GM06990 (cell line): ENCODE results near the gene RIPK4.
"Not testable (repeated sequence)": the region's sequence is repeated elsewhere in the genome, so short reads cannot be mapped to it uniquely, and the experiment has no call there.

ENCODE experiments used
- DNase-seq: peaks from one replicate; pipeline ENCODE4 v3.0.0-alpha.2; 2011; ENCODE audit not compliant: insufficient read length; ENCODE audit errors: extremely low read depth
- H3K27me3 ChIP-seq: replicated peaks from 2 replicates; pipeline ENCODE4 v1.6.0; 2011; ENCODE audit warnings: low read length; ENCODE audit not compliant: control insufficient read depth, insufficient read depth
- H3K36me3 ChIP-seq: 2 replicates; pipeline ENCODE4 v1.5.1; 2011; ENCODE audit warnings: low read length; ENCODE audit not compliant: control insufficient read depth, insufficient read depth
- H3K4me3 ChIP-seq: replicated peaks from 2 replicates; pipeline ENCODE4 v1.5.1; 2011; ENCODE audit warnings: low read depth, mild to moderate bottlenecking, control low read depth, low read length
- TF ChIP-seq, protein P1 (sequence below): IDR thresholded peaks from 2 replicates; pipeline ENCODE4 v1.5.1; 2011; ENCODE audit warnings: low read length, control low read depth, mild to moderate bottlenecking, inconsistent platforms; ENCODE audit not compliant: insufficient read depth, poor library complexity, severe bottlenecking

The RIPK4 gene

GRCh38 chr21:41727784-41728763 lies 38.8 kb downstream of the RIPK4 start:
- TF ChIP-seq, protein P1, sequence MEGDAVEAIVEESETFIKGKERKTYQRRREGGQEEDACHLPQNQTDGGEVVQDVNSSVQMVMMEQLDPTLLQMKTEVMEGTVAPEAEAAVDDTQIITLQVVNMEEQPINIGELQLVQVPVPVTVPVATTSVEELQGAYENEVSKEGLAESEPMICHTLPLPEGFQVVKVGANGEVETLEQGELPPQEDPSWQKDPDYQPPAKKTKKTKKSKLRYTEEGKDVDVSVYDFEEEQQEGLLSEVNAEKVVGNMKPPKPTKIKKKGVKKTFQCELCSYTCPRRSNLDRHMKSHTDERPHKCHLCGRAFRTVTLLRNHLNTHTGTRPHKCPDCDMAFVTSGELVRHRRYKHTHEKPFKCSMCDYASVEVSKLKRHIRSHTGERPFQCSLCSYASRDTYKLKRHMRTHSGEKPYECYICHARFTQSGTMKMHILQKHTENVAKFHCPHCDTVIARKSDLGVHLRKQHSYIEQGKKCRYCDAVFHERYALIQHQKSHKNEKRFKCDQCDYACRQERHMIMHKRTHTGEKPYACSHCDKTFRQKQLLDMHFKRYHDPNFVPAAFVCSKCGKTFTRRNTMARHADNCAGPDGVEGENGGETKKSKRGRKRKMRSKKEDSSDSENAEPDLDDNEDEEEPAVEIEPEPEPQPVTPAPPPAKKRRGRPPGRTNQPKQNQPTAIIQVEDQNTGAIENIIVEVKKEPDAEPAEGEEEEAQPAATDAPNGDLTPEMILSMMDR = no peak
- no peak for DNase-seq
- H3K27me3 ChIP-seq = no peaks in the 10 kb centered on the region; the same call in 1 of the 2 replicates
- no peak overlapping the region for H3K4me3 ChIP-seq
- H3K36me3 ChIP-seq = no peaks in the 10 kb centered on the region

DNA sequence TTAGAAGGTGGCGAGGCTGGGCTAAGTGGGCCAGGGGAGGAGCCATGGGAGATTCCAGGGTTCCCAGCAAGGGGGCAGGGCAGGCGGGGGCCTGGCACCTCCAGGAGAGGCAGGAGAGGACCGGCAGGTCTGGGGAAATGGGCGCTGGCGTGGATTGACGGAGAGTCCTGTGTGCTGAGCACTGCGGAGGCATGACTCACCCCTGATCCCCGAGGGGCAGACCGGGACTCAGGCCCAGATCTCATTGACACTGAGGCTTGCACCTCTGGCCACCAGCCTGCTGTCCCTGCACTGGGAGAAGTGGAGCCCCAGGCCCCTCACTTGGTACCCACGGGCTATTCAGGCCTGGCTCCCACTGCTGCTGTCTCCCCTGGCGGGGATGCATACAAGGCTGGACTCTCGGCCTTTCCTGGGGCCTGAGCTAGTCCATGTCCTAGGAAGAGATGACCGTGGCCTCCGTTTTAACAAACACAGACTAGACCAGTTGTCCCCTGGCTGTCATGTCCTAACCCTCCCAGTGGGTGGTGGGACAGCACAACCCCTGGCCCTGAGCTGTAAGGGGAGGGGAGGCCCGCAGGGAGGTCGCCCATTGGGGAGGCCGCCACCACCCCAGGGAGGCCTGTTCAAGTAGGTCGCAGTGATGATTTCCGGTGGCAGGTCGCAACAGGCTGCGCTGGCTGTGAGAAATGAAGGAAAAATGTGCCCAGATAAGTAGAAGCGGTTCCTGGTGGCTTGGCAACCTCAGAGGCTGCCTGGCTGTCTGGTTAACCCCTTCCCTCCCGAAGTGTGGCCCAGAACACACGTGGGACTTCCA lies 39.7 kb downstream of the RIPK4 start:
- TF ChIP-seq, protein P1 = no peak
- no peak for DNase-seq
- Histone ChIP-seq H3K27me3 (no peaks in the 10 kb centered on the region; the same call in 1 of the 2 replicates), H3K36me3 (no peaks in the 10 kb centered on the region), H3K4me3 (no peak overlapping the region)

DNA sequence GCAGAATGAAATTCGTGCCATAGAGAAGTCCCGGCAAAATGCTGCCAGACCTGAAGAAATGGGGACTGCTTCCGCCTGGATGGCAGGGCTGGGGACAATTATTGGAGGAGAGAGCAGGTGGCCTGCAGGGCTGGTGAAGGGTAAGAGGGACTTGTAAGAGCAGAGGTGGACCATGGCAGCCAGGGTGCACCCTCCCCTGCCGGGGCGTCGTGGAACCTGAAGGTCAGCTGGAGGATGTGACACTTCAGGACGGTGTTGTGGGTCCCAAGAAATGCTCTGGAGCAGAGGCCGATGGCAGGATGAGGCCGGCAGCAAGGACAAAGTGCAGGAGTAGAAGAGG lies 40.3 kb downstream of the RIPK4 start:
- no peak for DNase-seq
- TF ChIP-seq, protein P1 = no peak
- no peaks in the 10 kb centered on the region for H3K36me3 ChIP-seq
- no peak overlapping the region for H3K4me3 ChIP-seq
- no peaks in the 10 kb centered on the region; the same call in 1 of the 2 replicates for H3K27me3 ChIP-seq

DNA sequence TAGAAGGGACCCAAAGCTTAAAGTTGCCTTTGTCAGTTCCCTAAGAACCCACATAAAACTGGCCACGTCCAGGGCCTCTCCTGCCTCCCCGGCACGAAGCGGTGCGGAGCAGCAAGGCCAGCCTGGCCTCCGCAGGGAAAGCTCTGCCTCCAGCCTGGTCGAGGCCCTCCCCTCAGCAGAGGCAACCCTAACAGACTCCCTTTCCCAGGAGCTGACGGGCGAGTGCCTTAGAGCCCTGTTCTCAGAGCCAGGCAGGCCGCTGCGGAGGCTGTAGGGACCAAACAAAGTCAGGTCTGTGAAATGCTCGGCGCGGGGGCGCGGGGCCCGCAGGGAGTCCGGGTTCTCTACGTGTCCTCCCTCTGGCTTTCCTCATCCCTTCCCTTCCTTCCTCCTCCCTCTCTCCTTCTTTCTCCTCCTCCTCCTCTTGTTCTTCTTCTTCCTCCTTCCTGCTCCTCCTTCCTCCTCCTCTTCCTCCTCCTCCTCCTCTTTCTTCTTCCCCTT lies 40.7 kb downstream of the RIPK4 start:
- no peak overlapping the region for H3K4me3 ChIP-seq
- no peaks in the 10 kb centered on the region; the same call in 1 of the 2 replicates for H3K27me3 ChIP-seq
- no peaks in the 10 kb centered on the region for H3K36me3 ChIP-seq
- DNase-seq = no peak
- TF ChIP-seq, protein P1 = no peak

- Histone ChIP-seq H3K27me3 (no peaks in the 10 kb centered on the region; the same call in 1 of the 2 replicates), H3K36me3 (no peaks in the 10 kb centered on the region), H3K4me3 (no peak overlapping the region)
- TF ChIP-seq, protein P1 = no peak
- no peak for DNase-seq
Measured at GRCh38 chr21:41725421-41726031, 41.3 kb downstream of the RIPK4 start.

DNA sequence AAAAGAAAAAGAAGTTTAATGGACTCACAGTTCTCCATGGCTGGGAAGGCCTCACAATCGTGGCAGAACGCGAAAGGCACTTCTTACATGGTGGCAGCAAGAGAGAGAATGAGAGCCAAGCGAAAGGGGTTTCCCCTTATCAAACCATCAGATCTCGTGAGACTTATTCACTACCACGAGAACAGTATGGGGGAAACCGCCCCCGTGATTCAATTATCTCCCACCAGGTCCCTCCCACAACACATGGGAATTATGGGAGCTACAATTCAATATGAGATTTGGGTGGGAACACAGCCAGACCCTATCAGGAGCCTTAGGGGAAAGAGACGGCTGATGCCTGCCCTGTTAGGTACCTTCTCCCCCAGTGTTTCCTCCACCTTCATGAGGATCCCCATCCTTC lies 43.0 kb downstream of the RIPK4 start:
- H3K36me3 ChIP-seq, DNase-seq, H3K27me3 ChIP-seq, H3K4me3 ChIP-seq: not testable (repeated sequence)
